Liver (tissue), 3 donors: ENCODE data around the gene GLIPR2.

ENCODE experiments used
- ATF3 ChIP-seq: IDR thresholded peaks from 2 replicates; pipeline ENCODE4 v1.6.1; 2016; ENCODE audit warnings: antibody characterized with exemption
- CTCF ChIP-seq: fragments of 150-350 bp; IDR thresholded peaks from 2 replicates; pipeline ENCODE4 v1.5.1; 2017; ENCODE audit warnings: improper control_type of control experiment, low read depth, low read length; ENCODE audit not compliant: missing input control
- EGR1 ChIP-seq, 2 donors: IDR thresholded peaks; 2 replicates each; pipeline ENCODE4 v1.6.1; 2016 to 2018; ENCODE audit warnings: antibody characterized with exemption in 2 of 2, low read depth in 2 of 2
- FOXA1 ChIP-seq: IDR thresholded peaks from 2 replicates; pipeline ENCODE4 v1.6.1; 2016; ENCODE audit warnings: antibody characterized with exemption
- FOXA2 ChIP-seq: IDR thresholded peaks from 2 replicates; pipeline ENCODE4 v1.6.1; 2016; ENCODE audit warnings: antibody characterized with exemption
- GABPA ChIP-seq, 2 donors: IDR thresholded peaks in 1 of 2; conservative IDR thresholded peaks in 1 of 2; 2 replicates each; pipeline ENCODE4 v1.6.1; 2016; ENCODE audit warnings: antibody characterized with exemption in 2 of 2, mild to moderate bottlenecking in 1 of 2, moderate library complexity in 1 of 2
- JUND ChIP-seq, 2 donors: IDR thresholded peaks; 2 replicates each; pipeline ENCODE4 v1.6.1; 2016; ENCODE audit warnings: antibody characterized with exemption in 2 of 2
- MAX ChIP-seq: IDR thresholded peaks from 2 replicates; pipeline ENCODE4 v1.6.1; 2016; ENCODE audit warnings: antibody characterized with exemption
- RAD21 ChIP-seq, 2 donors: IDR thresholded peaks; 2 replicates each; pipeline ENCODE4 v1.6.1; 2016; ENCODE audit warnings: antibody characterized with exemption in 2 of 2, mild to moderate bottlenecking in 2 of 2
- REST ChIP-seq: IDR thresholded peaks from 2 replicates; pipeline ENCODE4 v1.6.1; 2016; ENCODE audit warnings: antibody characterized with exemption, mild to moderate bottlenecking
- RXRA ChIP-seq, 2 donors: IDR thresholded peaks; 2 replicates each; pipeline ENCODE4 v1.6.1; 2017 to 2018; ENCODE audit warnings: antibody characterized with exemption in 2 of 2, mild to moderate bottlenecking in 1 of 2
- TAF1 ChIP-seq: conservative IDR thresholded peaks from 2 replicates; pipeline ENCODE4 v1.6.1; 2016; ENCODE audit warnings: antibody characterized with exemption, mild to moderate bottlenecking
- YY1 ChIP-seq: IDR thresholded peaks from 2 replicates; pipeline ENCODE4 v1.6.1; 2016; ENCODE audit warnings: antibody characterized with exemption, mild to moderate bottlenecking
- ZBTB33 ChIP-seq: IDR thresholded peaks from 2 replicates; pipeline ENCODE4 v1.6.1; 2016; ENCODE audit warnings: antibody characterized with exemption
- donor health status: healthy.
- donor health status: healthy.

GRCh38 chr9:36213387-36213786 is 76.9 kb downstream of the GLIPR2 start:
- TF ChIP-seq GABPA (IDR thresholded peaks at IDR 0.05 in 1 of 2, conservative IDR thresholded peaks at IDR 0.05 in 1 of 2) (no peak), CTCF (no peak), MAX (no peak), TAF1 (no peak), FOXA2 (no peak), ZBTB33 (no peak), YY1 (no peak), REST (no peak), ATF3 (no peak), FOXA1 (no peak), JUND (IDR thresholded peaks at IDR 0.05) (no peak), RXRA (IDR thresholded peaks at IDR 0.05) (no peak), RAD21 (IDR thresholded peaks at IDR 0.05) (no peak), EGR1 (IDR thresholded peaks at IDR 0.05; ENCODE audit: low read depth in 2 of 2) (no peak)
